Measurements from ENCODE around the gene SF3A1. TPM values are rescaled to one million over a fixed set of nuclear protein-coding genes. Genes with fewer than 3 reads are reported as not detected.

Gene SF3A1
- total and polyA plus RNA-seq, 2 of the 13 experiments (the other 11 are each of a cell fraction or from before 2014, with no cell fraction given): 10.0 to 22.0 TPM

DNA sequence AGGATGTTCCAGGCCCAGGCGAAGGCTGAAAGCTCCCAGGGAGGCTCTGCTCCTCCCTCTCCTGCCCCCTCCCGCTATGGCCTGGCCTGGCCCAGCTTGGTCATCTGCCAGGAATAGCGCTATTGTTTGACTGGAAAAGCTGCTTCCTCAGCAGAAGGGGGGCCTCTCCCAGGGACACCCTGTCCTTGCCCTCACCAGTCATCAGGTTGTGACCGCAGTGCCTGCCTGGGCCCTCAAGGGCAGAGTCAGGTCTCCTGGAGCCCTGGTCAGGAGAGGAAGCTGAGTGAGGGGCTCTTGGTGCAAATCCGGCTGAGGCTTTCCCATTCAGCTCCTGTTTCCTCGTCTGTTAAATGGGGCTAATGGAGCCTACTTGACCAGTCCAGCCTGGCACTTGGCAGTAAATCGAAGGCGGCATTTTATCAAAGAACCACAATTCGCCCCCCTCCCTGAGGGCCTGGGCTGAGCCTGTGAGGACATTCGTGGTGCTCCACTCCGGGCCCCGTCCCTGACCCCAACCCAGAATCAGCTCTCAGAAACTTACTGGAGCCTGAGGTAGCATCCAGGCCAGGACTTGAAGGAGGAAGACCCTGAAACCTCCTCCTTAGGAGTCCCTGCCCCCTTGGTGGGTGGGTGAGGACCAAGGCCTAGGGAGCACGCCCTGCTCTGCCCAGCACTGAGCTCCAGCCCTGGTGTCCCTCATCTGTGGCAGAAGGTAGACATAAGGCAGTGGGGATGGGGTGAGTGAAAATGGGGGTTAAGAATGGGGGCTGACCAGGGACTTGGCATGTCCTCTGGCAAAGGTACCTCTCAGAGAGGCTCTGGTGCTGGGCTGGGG is 65.4 kb downstream of the SF3A1 start:
- ChIA-PET POLR2A (interaction anchor here (1.0 to 4.0 kb wide), 7 partner anchors 26 to 133 kb away, joined by 3 to 28 read pairs (median 5); partner anchors contain the start of genes CCDC157, SF3A1 and TBC1D10A), CTCF (ENCODE audit: low intra/inter-chr PET ratio, low total read pairs) (no interaction called here)
- in situ Hi-C loops (cut with HindIII; ENCODE audit: extremely low pct_ligation_motif_present, low pct_unique_long_range_greater_than_20kb) (no loop called here), intact Hi-C loops (cut with micrococcal nuclease; ENCODE audit: unreplicated experiment) (no loop called here)
- peaks cover 6 to 12% of the 10 kb centered on the region in 2 experiments; a peak in 2 of 5 replicates for H3K36me3 ChIP-seq (replicated peaks in 1 of 2; ENCODE audit: control insufficient read depth in 1 of 2, insufficient read depth in 2 of 2, low read length in 2 of 2)
- H3K4me2 ChIP-seq (ENCODE audit: low read depth, low read length): peak overlapping the region; percentile 94; the same call in 1 of the 2 replicates
- no TSS peak for BruUV-seq (replicated peaks)
- no peaks in the 10 kb centered on the region for H3K9me3 ChIP-seq (ENCODE audit: low read length)
- no peaks in the 10 kb centered on the region for H3K79me2 ChIP-seq (ENCODE audit: insufficient read depth, low read length)
- no peak overlapping the region for H3K9ac ChIP-seq (ENCODE audit: insufficient read depth, low read depth, low read length)
- H2AFZ ChIP-seq (ENCODE audit: low read length): no peak overlapping the region
- H3K4me1 ChIP-seq (ENCODE audit: insufficient read depth, low read length): peaks cover 29% of the 10 kb centered on the region
- peak; percentile 60 for DNase-seq (ENCODE audit: low spot score)
- no peak for FAIRE-seq
- H3K27me3 ChIP-seq (ENCODE audit: control insufficient read depth in 1 of 2, insufficient read depth in 2 of 2, low read length in 2 of 2): no peaks in the 10 kb centered on the region; a peak in 1 of 5 replicates
- no peak overlapping the region for H3K27ac ChIP-seq (ENCODE audit: extremely low read length, insufficient read depth, low read length)
- H3K4me3 ChIP-seq (replicated peaks in 1 of 3; ENCODE audit: insufficient read depth in 1 of 3, low read depth in 2 of 3, low read length in 3 of 3): no peak overlapping the region
- WGBS (ENCODE audit: low lambda C conversion rate): 97% methylated on average over 6 of the region's 13 CpGs
- ATAC-seq: no peak
- H4K20me1 ChIP-seq (ENCODE audit: insufficient read depth, low read length): no peaks in the 10 kb centered on the region
- TF ChIP-seq, protein P1, sequence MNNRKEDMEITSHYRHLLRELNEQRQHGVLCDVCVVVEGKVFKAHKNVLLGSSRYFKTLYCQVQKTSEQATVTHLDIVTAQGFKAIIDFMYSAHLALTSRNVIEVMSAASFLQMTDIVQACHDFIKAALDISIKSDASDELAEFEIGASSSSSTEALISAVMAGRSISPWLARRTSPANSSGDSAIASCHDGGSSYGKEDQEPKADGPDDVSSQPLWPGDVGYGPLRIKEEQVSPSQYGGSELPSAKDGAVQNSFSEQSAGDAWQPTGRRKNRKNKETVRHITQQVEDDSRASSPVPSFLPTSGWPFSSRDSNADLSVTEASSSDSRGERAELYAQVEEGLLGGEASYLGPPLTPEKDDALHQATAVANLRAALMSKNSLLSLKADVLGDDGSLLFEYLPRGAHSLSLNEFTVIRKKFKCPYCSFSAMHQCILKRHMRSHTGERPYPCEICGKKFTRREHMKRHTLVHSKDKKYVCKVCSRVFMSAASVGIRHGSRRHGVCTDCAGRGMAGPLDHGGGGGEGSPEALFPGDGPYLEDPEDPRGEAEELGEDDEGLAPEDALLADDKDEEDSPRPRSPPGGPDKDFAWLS (CRISPR knock-in tag; IDR thresholded peaks at IDR 0.05; ENCODE audit: borderline replicate concordance): no peak
- TF ChIP-seq, protein P2, sequence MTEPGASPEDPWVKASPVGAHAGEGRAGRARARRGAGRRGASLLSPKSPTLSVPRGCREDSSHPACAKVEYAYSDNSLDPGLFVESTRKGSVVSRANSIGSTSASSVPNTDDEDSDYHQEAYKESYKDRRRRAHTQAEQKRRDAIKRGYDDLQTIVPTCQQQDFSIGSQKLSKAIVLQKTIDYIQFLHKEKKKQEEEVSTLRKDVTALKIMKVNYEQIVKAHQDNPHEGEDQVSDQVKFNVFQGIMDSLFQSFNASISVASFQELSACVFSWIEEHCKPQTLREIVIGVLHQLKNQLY (CRISPR knock-in tag; IDR thresholded peaks at IDR 0.05): no peak
- no peak for TF ChIP-seq HNF4A (CRISPR knock-in tag; IDR thresholded peaks at IDR 0.05)
- TF ChIP-seq GLMP (CRISPR knock-in tag; IDR thresholded peaks at IDR 0.05; ENCODE audit: borderline replicate concordance): no peak
- TF ChIP-seq THAP11 (CRISPR knock-in tag; IDR thresholded peaks at IDR 0.05): 0 out of 2 replicates have a peak, but pooled peaks have one; percentile 26
- TF ChIP-seq, protein P3, sequence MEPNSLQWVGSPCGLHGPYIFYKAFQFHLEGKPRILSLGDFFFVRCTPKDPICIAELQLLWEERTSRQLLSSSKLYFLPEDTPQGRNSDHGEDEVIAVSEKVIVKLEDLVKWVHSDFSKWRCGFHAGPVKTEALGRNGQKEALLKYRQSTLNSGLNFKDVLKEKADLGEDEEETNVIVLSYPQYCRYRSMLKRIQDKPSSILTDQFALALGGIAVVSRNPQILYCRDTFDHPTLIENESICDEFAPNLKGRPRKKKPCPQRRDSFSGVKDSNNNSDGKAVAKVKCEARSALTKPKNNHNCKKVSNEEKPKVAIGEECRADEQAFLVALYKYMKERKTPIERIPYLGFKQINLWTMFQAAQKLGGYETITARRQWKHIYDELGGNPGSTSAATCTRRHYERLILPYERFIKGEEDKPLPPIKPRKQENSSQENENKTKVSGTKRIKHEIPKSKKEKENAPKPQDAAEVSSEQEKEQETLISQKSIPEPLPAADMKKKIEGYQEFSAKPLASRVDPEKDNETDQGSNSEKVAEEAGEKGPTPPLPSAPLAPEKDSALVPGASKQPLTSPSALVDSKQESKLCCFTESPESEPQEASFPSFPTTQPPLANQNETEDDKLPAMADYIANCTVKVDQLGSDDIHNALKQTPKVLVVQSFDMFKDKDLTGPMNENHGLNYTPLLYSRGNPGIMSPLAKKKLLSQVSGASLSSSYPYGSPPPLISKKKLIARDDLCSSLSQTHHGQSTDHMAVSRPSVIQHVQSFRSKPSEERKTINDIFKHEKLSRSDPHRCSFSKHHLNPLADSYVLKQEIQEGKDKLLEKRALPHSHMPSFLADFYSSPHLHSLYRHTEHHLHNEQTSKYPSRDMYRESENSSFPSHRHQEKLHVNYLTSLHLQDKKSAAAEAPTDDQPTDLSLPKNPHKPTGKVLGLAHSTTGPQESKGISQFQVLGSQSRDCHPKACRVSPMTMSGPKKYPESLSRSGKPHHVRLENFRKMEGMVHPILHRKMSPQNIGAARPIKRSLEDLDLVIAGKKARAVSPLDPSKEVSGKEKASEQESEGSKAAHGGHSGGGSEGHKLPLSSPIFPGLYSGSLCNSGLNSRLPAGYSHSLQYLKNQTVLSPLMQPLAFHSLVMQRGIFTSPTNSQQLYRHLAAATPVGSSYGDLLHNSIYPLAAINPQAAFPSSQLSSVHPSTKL (CRISPR knock-in tag; IDR thresholded peaks at IDR 0.05): peak; percentile 47; the same call in 1 of the 2 replicates
- 0 out of 2 replicates have a peak, but pooled peaks have one; percentile 43 for TF ChIP-seq TBX2 (CRISPR knock-in tag; IDR thresholded peaks at IDR 0.05; ENCODE audit: borderline replicate concordance)
- no peak for TF ChIP-seq SP140L (CRISPR knock-in tag; IDR thresholded peaks at IDR 0.05; ENCODE audit: borderline replicate concordance)
- no peak for TF ChIP-seq SOX6 (IDR thresholded peaks at IDR 0.05)
- TF ChIP-seq SOX6 (CRISPR knock-in tag; IDR thresholded peaks at IDR 0.05): peak; percentile 65
- no peak for TF ChIP-seq MAZ (IDR thresholded peaks at IDR 0.05; ENCODE audit: borderline replicate concordance, low read depth, low read length)
- peak; percentile 39; the same call in 1 of the 2 replicates for TF ChIP-seq MAZ (CRISPR knock-in tag; IDR thresholded peaks at IDR 0.05; ENCODE audit: low read depth)
- TF ChIP-seq, protein P4, sequence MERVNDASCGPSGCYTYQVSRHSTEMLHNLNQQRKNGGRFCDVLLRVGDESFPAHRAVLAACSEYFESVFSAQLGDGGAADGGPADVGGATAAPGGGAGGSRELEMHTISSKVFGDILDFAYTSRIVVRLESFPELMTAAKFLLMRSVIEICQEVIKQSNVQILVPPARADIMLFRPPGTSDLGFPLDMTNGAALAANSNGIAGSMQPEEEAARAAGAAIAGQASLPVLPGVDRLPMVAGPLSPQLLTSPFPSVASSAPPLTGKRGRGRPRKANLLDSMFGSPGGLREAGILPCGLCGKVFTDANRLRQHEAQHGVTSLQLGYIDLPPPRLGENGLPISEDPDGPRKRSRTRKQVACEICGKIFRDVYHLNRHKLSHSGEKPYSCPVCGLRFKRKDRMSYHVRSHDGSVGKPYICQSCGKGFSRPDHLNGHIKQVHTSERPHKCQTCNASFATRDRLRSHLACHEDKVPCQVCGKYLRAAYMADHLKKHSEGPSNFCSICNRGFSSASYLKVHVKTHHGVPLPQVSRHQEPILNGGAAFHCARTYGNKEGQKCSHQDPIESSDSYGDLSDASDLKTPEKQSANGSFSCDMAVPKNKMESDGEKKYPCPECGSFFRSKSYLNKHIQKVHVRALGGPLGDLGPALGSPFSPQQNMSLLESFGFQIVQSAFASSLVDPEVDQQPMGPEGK (CRISPR knock-in tag; IDR thresholded peaks at IDR 0.05): peak; percentile 91
